Measurements from ENCODE around the gene ALB. TPM values are rescaled to one million over a fixed set of nuclear protein-coding genes. Genes with fewer than 3 reads are reported as not detected.

ALB gene
- total RNA-seq, 2 experiments from 2014 or later: not detected

- CTCF ChIA-PET: interaction anchor here (0.7 to 1.3 kb wide), 4 partner anchors 11 to 131 kb away, joined by 3 to 6 read pairs (median 4); no protein-coding TSS in a partner anchor
- H3K27me3 Mint-ChIP-seq: peaks cover 14% of the 10 kb centered on the region
- no peak overlapping the region for H3K27ac Mint-ChIP-seq
- no peak for DNase-seq
- H3K4me1 Mint-ChIP-seq: no peaks in the 10 kb centered on the region
- POLR2A ChIA-PET: no interaction called here
- no peaks in the 10 kb centered on the region for H3K9me3 Mint-ChIP-seq (ENCODE audit: low read depth)
- H3K4me3 Mint-ChIP-seq: no peak overlapping the region
- no peaks in the 10 kb centered on the region for H3K36me3 Mint-ChIP-seq (ENCODE audit: low read depth)
- no peak for ATAC-seq
- intact Hi-C loops (cut with DNase I, micrococcal nuclease): loop anchor here (10.0 kb wide), 2 partner anchors 98 to 692 kb away; no protein-coding TSS in a partner anchor
Measured at GRCh38 chr4:73443224-73443623, 39.1 kb downstream of the ALB start.

- CTCF ChIA-PET: interaction anchor here (0.8 to 2.7 kb wide), 29 partner anchors 8 to 1150 kb away, joined by 3 to 25 read pairs (median 4); partner anchors contain the start of gene AFP
- no peaks in the 10 kb centered on the region for H3K9me3 Mint-ChIP-seq (ENCODE audit: low read depth)
- no peaks in the 10 kb centered on the region for H3K4me1 Mint-ChIP-seq
- H3K4me3 Mint-ChIP-seq: no peak overlapping the region
- intact Hi-C loops (cut with DNase I, micrococcal nuclease): loop anchor here (1.0 to 10.0 kb wide), 4 partner anchors 101 to 689 kb away; no protein-coding TSS in a partner anchor
- H3K27me3 Mint-ChIP-seq: peaks cover 14% of the 10 kb centered on the region
- POLR2A ChIA-PET: interaction anchor here (0.6 to 0.7 kb wide), 2 partner anchors 11 to 28 kb away, joined by 3 read pairs; no protein-coding TSS in a partner anchor
- no peaks in the 10 kb centered on the region for H3K36me3 Mint-ChIP-seq (ENCODE audit: low read depth)
- no peak for ATAC-seq
- H3K27ac Mint-ChIP-seq: no peak overlapping the region
- DNase-seq: no peak
Measured at GRCh38 chr4:73445383-73446335, 41.6 kb downstream of the ALB start.

- no peaks in the 10 kb centered on the region for H3K4me1 Mint-ChIP-seq
- H3K4me3 Mint-ChIP-seq: no peak overlapping the region
- intact Hi-C loops (cut with DNase I, micrococcal nuclease): loop anchor here (1.0 to 10.0 kb wide), 4 partner anchors 102 to 688 kb away; no protein-coding TSS in a partner anchor
- ChIA-PET CTCF (interaction anchor here (0.8 to 2.7 kb wide), 29 partner anchors 9 to 283 kb away, joined by 3 to 25 read pairs (median 4); partner anchors contain the start of gene AFP), POLR2A (interaction anchor here (0.6 kb wide), 1 partner anchor 10 kb away, joined by 3 read pairs; no protein-coding TSS in a partner anchor)
- DNase-seq (no peak), ATAC-seq (peak; percentile 83)
- no peaks in the 10 kb centered on the region for H3K9me3 Mint-ChIP-seq (ENCODE audit: low read depth)
- no peak overlapping the region for H3K27ac Mint-ChIP-seq
- no peaks in the 10 kb centered on the region for H3K36me3 Mint-ChIP-seq (ENCODE audit: low read depth)
- peaks cover 14% of the 10 kb centered on the region for H3K27me3 Mint-ChIP-seq
Measured at GRCh38 chr4:73446336-73446938, 42.4 kb downstream of the ALB start.

- no peak for DNase-seq
- intact Hi-C loops (cut with DNase I, micrococcal nuclease): loop anchor here (2.0 to 10.0 kb wide), 3 partner anchors 103 to 687 kb away; no protein-coding TSS in a partner anchor
- Mint-ChIP-seq H3K36me3 (ENCODE audit: low read depth) (no peaks in the 10 kb centered on the region), H3K27me3 (peaks cover 10% of the 10 kb centered on the region), H3K27ac (no peak overlapping the region), H3K9me3 (ENCODE audit: low read depth) (no peaks in the 10 kb centered on the region), H3K4me3 (no peak overlapping the region), H3K4me1 (no peaks in the 10 kb centered on the region)
- ChIA-PET CTCF (interaction anchor here (2.7 kb wide), 1 partner anchor 135 kb away, joined by 25 read pairs; no protein-coding TSS in a partner anchor), POLR2A (no interaction called here)
- ATAC-seq: no peak
Measured at GRCh38 chr4:73447671-73448070, 43.6 kb downstream of the ALB start.

GRCh38 chr4:73448448-73449203 is 44.5 kb downstream of the ALB start:
- Mint-ChIP-seq H3K4me3 (no peak overlapping the region), H3K27me3 (peaks cover 10% of the 10 kb centered on the region), H3K36me3 (ENCODE audit: low read depth) (no peaks in the 10 kb centered on the region), H3K27ac (no peak overlapping the region), H3K9me3 (ENCODE audit: low read depth) (no peaks in the 10 kb centered on the region), H3K4me1 (no peaks in the 10 kb centered on the region)
- CTCF ChIA-PET: interaction anchor here (1.0 kb wide), 1 partner anchor 10 kb away, joined by 3 read pairs; no protein-coding TSS in a partner anchor
- intact Hi-C loops (cut with DNase I, micrococcal nuclease): loop anchor here (10.0 kb wide), 2 partner anchors 104 to 686 kb away; no protein-coding TSS in a partner anchor
- no peak for ATAC-seq
- DNase-seq: no peak
- POLR2A ChIA-PET: no interaction called here

GRCh38 chr4:73450398-73451004 is 46.4 kb downstream of the ALB start:
- Mint-ChIP-seq H3K4me3 (no peak overlapping the region), H3K9me3 (ENCODE audit: low read depth) (no peaks in the 10 kb centered on the region), H3K27ac (no peak overlapping the region), H3K36me3 (ENCODE audit: low read depth) (no peaks in the 10 kb centered on the region), H3K27me3 (peaks cover 10% of the 10 kb centered on the region), H3K4me1 (no peaks in the 10 kb centered on the region)
- ATAC-seq: no peak
- no peak for DNase-seq
- intact Hi-C loops (cut with DNase I, micrococcal nuclease): no loop called here
- ChIA-PET CTCF (no interaction called here), POLR2A (no interaction called here)

- no peak for DNase-seq
- H3K27ac Mint-ChIP-seq: no peak overlapping the region
- ChIA-PET CTCF (interaction anchor here (1.5 kb wide), 1 partner anchor 13 kb away, joined by 5 read pairs; no protein-coding TSS in a partner anchor), POLR2A (no interaction called here)
- H3K4me1 Mint-ChIP-seq: no peaks in the 10 kb centered on the region
- H3K9me3 Mint-ChIP-seq (ENCODE audit: low read depth): no peaks in the 10 kb centered on the region
- intact Hi-C loops (cut with DNase I, micrococcal nuclease): no loop called here
- no peak for ATAC-seq
- peaks cover 11% of the 10 kb centered on the region for H3K27me3 Mint-ChIP-seq
- no peak overlapping the region for H3K4me3 Mint-ChIP-seq
- no peaks in the 10 kb centered on the region for H3K36me3 Mint-ChIP-seq (ENCODE audit: low read depth)
Measured at GRCh38 chr4:73451404-73451803, 47.3 kb downstream of the ALB start.

- POLR2A ChIA-PET: no interaction called here
- Mint-ChIP-seq H3K4me1 (no peaks in the 10 kb centered on the region), H3K36me3 (ENCODE audit: low read depth) (no peaks in the 10 kb centered on the region), H3K9me3 (ENCODE audit: low read depth) (no peaks in the 10 kb centered on the region), H3K4me3 (no peak overlapping the region), H3K27ac (no peak overlapping the region), H3K27me3 (peaks cover 11% of the 10 kb centered on the region)
- intact Hi-C loops (cut with DNase I, micrococcal nuclease): no loop called here
- DNase-seq (no peak), ATAC-seq (no peak)
- CTCF ChIA-PET: interaction anchor here (0.7 to 1.5 kb wide), 2 partner anchors 9 to 14 kb away, joined by 3 to 5 read pairs; no protein-coding TSS in a partner anchor
Measured at GRCh38 chr4:73451981-73452747, 48.1 kb downstream of the ALB start.

GRCh38 chr4:73452953-73453700 is 49.0 kb downstream of the ALB start:
- intact Hi-C loops (cut with DNase I, micrococcal nuclease): no loop called here
- Mint-ChIP-seq H3K4me1 (no peaks in the 10 kb centered on the region), H3K27ac (no peak overlapping the region), H3K4me3 (no peak overlapping the region), H3K9me3 (ENCODE audit: low read depth) (no peaks in the 10 kb centered on the region), H3K27me3 (peaks cover 10% of the 10 kb centered on the region), H3K36me3 (ENCODE audit: low read depth) (no peaks in the 10 kb centered on the region)
- DNase-seq: no peak
- POLR2A ChIA-PET: no interaction called here
- CTCF ChIA-PET: interaction anchor here (0.5 to 1.5 kb wide), 2 partner anchors 15 to 88 kb away, joined by 3 to 5 read pairs; no protein-coding TSS in a partner anchor
- no peak for ATAC-seq

GRCh38 chr4:73453701-73454005 is 49.6 kb downstream of the ALB start:
- intact Hi-C loops (cut with DNase I, micrococcal nuclease): no loop called here
- DNase-seq: no peak
- no peaks in the 10 kb centered on the region for H3K4me1 Mint-ChIP-seq

More at GRCh38 chr4:73453701-73454005, 49.6 kb downstream of the ALB start:
- no peak for ATAC-seq
- POLR2A ChIA-PET: no interaction called here
- Mint-ChIP-seq H3K27me3 (peaks cover 9% of the 10 kb centered on the region), H3K4me3 (no peak overlapping the region), H3K36me3 (ENCODE audit: low read depth) (no peaks in the 10 kb centered on the region), H3K27ac (no peak overlapping the region), H3K9me3 (ENCODE audit: low read depth) (no peaks in the 10 kb centered on the region)
- CTCF ChIA-PET: interaction anchor here (0.5 to 0.9 kb wide), 3 partner anchors 88 to 198 kb away, joined by 3 read pairs; no protein-coding TSS in a partner anchor
